H1 (cell line): ENCODE results near the gene GPR35. TPM values are rescaled to one million over a fixed set of nuclear protein-coding genes. Genes with fewer than 3 reads are reported as not detected.

Experiments used
- CTCF ChIA-PET: fragments of 300-600 bp; sonication (Branson Sonifier 250); formaldehyde crosslinking; loops from one replicate; lab custom pipeline; 2021; ENCODE audit not compliant: partially characterized antibody; lab: Charles Lee
- POLR2A ChIA-PET: fragments of 300-600 bp; sonication (Branson Sonifier 250); formaldehyde crosslinking; loops from one replicate; lab custom pipeline; 2021; ENCODE audit warnings: inconsistent platforms; ENCODE audit not compliant: partially characterized antibody; lab: Charles Lee
- DNase-seq, 2 experiments: peaks; one replicate each; pipeline versions ENCODE4 v3.0.0 to v3.0.0-alpha.2; 2010 to 2022; ENCODE audit warnings: low spot score in 2 of 2, low read depth in 1 of 2, mixed read lengths in 1 of 2
- FAIRE-seq: peaks from 2 replicates; lab custom pipeline; 2011; peaks lifted over from hg19 to GRCh38; lab: Jason Lieb, UNC
- H2AFZ ChIP-seq: 2 replicates; pipeline ENCODE4 v1.8.1; 2012; ENCODE audit warnings: low read length, inconsistent platforms
- H2AK5ac ChIP-seq: 2 replicates; pipeline ENCODE4 v1.6.1; 2013; ENCODE audit warnings: low read depth, low read length
- H2BK120ac ChIP-seq: replicated peaks from 2 replicates; pipeline ENCODE3; 2013; ENCODE audit warnings: low read depth, low read length, inconsistent platforms
- H2BK12ac ChIP-seq: 2 replicates; pipeline ENCODE4 v1.6.1; 2013; ENCODE audit warnings: low read depth, low read length
- H2BK15ac ChIP-seq: 2 replicates; pipeline ENCODE4 v1.6.1; 2013; ENCODE audit warnings: low read length
- H2BK20ac ChIP-seq: 2 replicates; pipeline ENCODE4 v1.6.1; 2013; ENCODE audit warnings: low read length
- H2BK5ac ChIP-seq: 2 replicates; pipeline ENCODE4 v1.6.1; 2013; ENCODE audit warnings: low read depth, low read length
- H3K14ac ChIP-seq: 2 replicates; pipeline ENCODE4 v1.6.1; 2013; ENCODE audit warnings: inconsistent platforms; ENCODE audit not compliant: insufficient read length
- H3K18ac ChIP-seq: 2 replicates; pipeline ENCODE4 v1.6.1; 2013; ENCODE audit warnings: low read length; ENCODE audit errors: extremely low read depth
- H3K23ac ChIP-seq: 2 replicates; pipeline ENCODE4 v1.6.1; 2013; ENCODE audit warnings: inconsistent platforms; ENCODE audit not compliant: insufficient read length
- H3K23me2 ChIP-seq: 2 replicates; pipeline ENCODE4 v1.6.1; 2013; ENCODE audit warnings: low read depth, low read length
- H3K27ac ChIP-seq: 2 replicates; pipeline ENCODE4 v1.6.1; 2011; ENCODE audit warnings: low read depth, low read length, inconsistent platforms
- H3K27me3 ChIP-seq, 4 experiments: replicated peaks in 1 of 4; 1 replicate in 1 of 4; 2 replicates in 3 of 4; pipeline versions ENCODE4 v1.6.1 to v1.8.1; 2011 to 2013; ENCODE audit warnings: low read length in 3 of 4, mild to moderate bottlenecking in 3 of 4, inconsistent platforms in 2 of 4, mixed read lengths in 2 of 4, moderate library complexity in 1 of 4; ENCODE audit not compliant: control insufficient read depth in 3 of 4, insufficient read depth in 3 of 4; ENCODE audit errors: extremely low read depth in 1 of 4
- H3K36me3 ChIP-seq, 4 experiments: 2 replicates each; pipeline versions ENCODE4 v1.6.1 to v1.8.1; 2011 to 2013; ENCODE audit warnings: mild to moderate bottlenecking in 4 of 4, low read length in 3 of 4, moderate library complexity in 2 of 4, control low read depth in 1 of 4, inconsistent platforms in 1 of 4; ENCODE audit not compliant: insufficient read depth in 4 of 4, control insufficient read depth in 2 of 4
- H3K4ac ChIP-seq: replicated peaks from 2 replicates; pipeline ENCODE3; 2013; ENCODE audit warnings: low read length, low read depth, mixed read lengths, inconsistent platforms; ENCODE audit not compliant: insufficient read length
- H3K4me1 ChIP-seq, 4 experiments: replicated peaks in 1 of 4; 1 replicate in 1 of 4; 2 replicates in 3 of 4; pipeline versions ENCODE4 v1.6.1 to v1.8.1; 2011 to 2013; ENCODE audit warnings: low read length in 3 of 4, inconsistent platforms in 2 of 4, mixed read lengths in 1 of 4; ENCODE audit not compliant: insufficient read depth in 4 of 4, control insufficient read depth in 3 of 4
- H3K4me2 ChIP-seq, 2 experiments: 2 replicates each; pipeline versions ENCODE4 v1.6.1 to v1.8.1; 2011 to 2013; ENCODE audit warnings: low read depth in 2 of 2, low read length in 2 of 2, control low read depth in 1 of 2, inconsistent platforms in 1 of 2, mild to moderate bottlenecking in 1 of 2; ENCODE audit not compliant: insufficient read depth in 1 of 2
- H3K4me3 ChIP-seq, 4 experiments: fragments of 200-600, 300-600 bp in 1 of 4; sonication (generic), shearing (Covaris generic), sonication (Bioruptor Twin) in 1 of 4; 2 replicates each; pipeline versions ENCODE4 v1.5.1 to v1.8.1; 2011 to 2016; ENCODE audit warnings: low read length in 4 of 4, low read depth in 3 of 4, control low read depth in 2 of 4, inconsistent platforms in 2 of 4, mild to moderate bottlenecking in 2 of 4, mixed read lengths in 1 of 4, moderate library complexity in 1 of 4; ENCODE audit not compliant: insufficient read depth in 2 of 4; ENCODE audit errors: extremely low read depth in 1 of 4
- H3K56ac ChIP-seq: replicated peaks from 2 replicates; pipeline ENCODE3; 2013; ENCODE audit warnings: low read depth, mild to moderate bottlenecking, mixed read lengths, low read length, inconsistent platforms; ENCODE audit not compliant: insufficient read length
- H3K79me1 ChIP-seq: 2 replicates; pipeline ENCODE4 v1.6.1; 2013; ENCODE audit warnings: low read depth, low read length, control low read depth
- H3K79me2 ChIP-seq, 2 experiments: 2 replicates each; pipeline versions ENCODE4 v1.6.1 to v1.8.1; 2012 to 2013; ENCODE audit warnings: low read length in 2 of 2, mild to moderate bottlenecking in 2 of 2, inconsistent platforms in 1 of 2; ENCODE audit not compliant: insufficient read depth in 2 of 2, control insufficient read depth in 1 of 2
- H3K9ac ChIP-seq, 4 experiments: replicated peaks in 1 of 4; 1 replicate in 1 of 4; 2 replicates in 3 of 4; pipeline versions ENCODE4 v1.6.1 to v1.8.1; 2011 to 2013; ENCODE audit warnings: low read depth in 3 of 4, low read length in 3 of 4, control low read depth in 2 of 4, mild to moderate bottlenecking in 2 of 4, moderate library complexity in 2 of 4, inconsistent platforms in 1 of 4; ENCODE audit errors: extremely low read depth in 1 of 4
- H3K9me3 ChIP-seq, 2 experiments: 2 replicates each; pipeline versions ENCODE4 v1.6.1 to v1.8.1; 2012 to 2013; ENCODE audit warnings: mild to moderate bottlenecking in 2 of 2, moderate library complexity in 2 of 2, control low read depth in 1 of 2, inconsistent platforms in 1 of 2, low read depth in 1 of 2, low read length in 1 of 2, mixed read lengths in 1 of 2; ENCODE audit not compliant: insufficient read depth in 2 of 2
- H4K20me1 ChIP-seq, 2 experiments: replicated peaks in 1 of 2; 2 replicates each; pipeline versions ENCODE3 to v1.8.1; 2011 to 2013; ENCODE audit warnings: inconsistent platforms in 2 of 2, low read length in 2 of 2, mild to moderate bottlenecking in 1 of 2; ENCODE audit not compliant: insufficient read depth in 2 of 2, control insufficient read depth in 1 of 2
- H4K5ac ChIP-seq: 2 replicates; pipeline ENCODE4 v1.6.1; 2013; ENCODE audit warnings: low read length, low read depth, mixed read lengths, inconsistent platforms; ENCODE audit not compliant: insufficient read length
- H4K8ac ChIP-seq: 2 replicates; pipeline ENCODE4 v1.8.0; 2013; ENCODE audit warnings: mild to moderate bottlenecking, moderate library complexity, low read length, inconsistent platforms; ENCODE audit not compliant: insufficient read depth; ENCODE audit errors: extremely low read depth
- H4K91ac ChIP-seq: replicated peaks from 2 replicates; pipeline ENCODE3; 2013; ENCODE audit warnings: low read length, mixed read lengths, inconsistent platforms; ENCODE audit not compliant: insufficient read length
- TCF12 ChIP-seq: IDR thresholded peaks from 2 replicates; pipeline ENCODE4 v1.6.1; 2011; ENCODE audit warnings: low read depth, mild to moderate bottlenecking, low read length
- WGBS, 2 experiments: shearing (Covaris generic) in 1 of 2; methylation state at CpG; one replicate each; pipeline versions ENCODE4 v1.1.6 to v1.1.7; 2013 to 2015; ENCODE audit warnings: low lambda C conversion rate in 2 of 2, mixed read lengths in 2 of 2, inconsistent platforms in 1 of 2, low coverage in 1 of 2, missing lambda C conversion rate in 1 of 2; ENCODE audit not compliant: insufficient replicate concordance in 2 of 2, insufficient coverage in 1 of 2, insufficient read length in 1 of 2; ENCODE audit errors: extremely low coverage in 1 of 2, missing lambda C conversion rate in 1 of 2; 5-methylcytosine and 5-hydroxymethylcytosine counted together
- polyA plus RNA-seq, 7 experiments: library from polyadenylated mRNA; depleted of rRNA in 3 of 7; stranded (reverse) in 5 of 7; unstranded in 2 of 7; fragments of >200 nt in 5 of 7; fragments of 200-250 nt in 2 of 7; gene quantifications; 1 replicate in 5 of 7; 2 replicates in 1 of 7; 4 replicates in 1 of 7; pipeline versions ENCODE4 v1.2.1 to v1.2.3, GENCODE V29; 2011 to 2013; ENCODE audit warnings: missing spikeins in 2 of 7, mixed read lengths in 2 of 7
- total RNA-seq: library from RNA; stranded (reverse); fragmentation: NEBNext Ultra II Directional; extraction: Animal tissue kit (Norgen Biotek cat#: 25700); gene quantifications from 2 replicates; pipeline ENCODE4 v1.2.1, GENCODE V29; 2021

GPR35 gene
- total and polyA plus RNA-seq, 2 of the 8 experiments (the other 6 are each of a cell fraction or from before 2014, with no cell fraction given): 0.47 TPM; not detected in 1

DNA sequence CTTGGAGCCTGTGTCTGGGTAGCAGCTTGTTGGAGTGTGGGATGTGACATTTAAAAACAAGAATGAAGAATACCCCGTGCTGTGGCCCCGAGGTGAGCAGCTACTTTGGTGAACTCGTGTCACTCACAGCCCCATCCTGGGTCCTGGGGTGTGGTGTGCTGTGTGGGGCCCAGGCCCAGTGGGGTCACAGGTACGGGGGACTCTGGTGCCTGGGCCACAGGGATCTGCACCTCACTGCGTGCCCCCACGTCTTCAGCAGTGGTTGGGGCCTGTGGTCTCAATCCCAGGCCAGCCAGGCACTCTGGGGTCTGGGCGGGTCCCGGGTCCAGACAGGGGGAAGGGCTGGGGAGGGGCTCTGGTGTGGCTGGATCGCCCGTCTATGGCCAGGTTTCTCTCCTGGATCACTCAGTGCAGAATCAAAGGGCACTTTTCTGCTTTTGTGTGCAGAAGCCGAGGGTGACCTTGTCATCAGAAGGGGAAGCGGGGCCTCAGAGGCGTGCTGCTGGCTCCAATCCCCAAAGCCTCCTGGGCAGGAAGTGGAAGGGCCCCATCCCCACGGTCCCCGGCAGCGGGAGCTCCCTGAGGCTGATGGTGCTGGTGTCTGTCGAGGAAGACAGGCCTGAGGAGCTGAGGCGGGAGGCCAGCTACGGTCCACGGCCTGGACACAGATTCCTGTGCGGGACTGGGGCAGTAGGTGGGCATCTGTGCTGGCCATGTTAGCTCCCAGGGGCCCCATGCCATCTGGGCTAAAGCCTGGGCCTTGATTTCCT lies 1.4 kb downstream of the GPR35 start:
- H3K23ac ChIP-seq: no peak overlapping the region
- H2BK20ac ChIP-seq: no peak overlapping the region
- H3K4me2 ChIP-seq: no peak overlapping the region
- no peak overlapping the region for H2AFZ ChIP-seq
- no peaks in the 10 kb centered on the region for H3K27me3 ChIP-seq
- no peaks in the 10 kb centered on the region for H3K79me1 ChIP-seq
- H3K14ac ChIP-seq: no peak overlapping the region
- DNase-seq (no peak), FAIRE-seq (no peak)
- H3K18ac ChIP-seq: no peak overlapping the region
- no peak overlapping the region for H4K91ac ChIP-seq
- no peaks in the 10 kb centered on the region for H3K36me3 ChIP-seq
- CTCF ChIA-PET: interaction anchor here (0.9 to 1.9 kb wide), 3 partner anchors 10 to 15 kb away, joined by 3 to 5 read pairs (median 4); no protein-coding TSS in a partner anchor
- H2BK12ac ChIP-seq: no peak overlapping the region
- H3K4me3 ChIP-seq: no peak overlapping the region
- 88% methylated on average over 17 of the region's 21 CpGs; no CpG with 5 or more reads in 1 of the 2 experiments for WGBS, 2 experiments
- H3K9me3 ChIP-seq: peaks cover 2 to 20% of the 10 kb centered on the region in 2 experiments; a peak in 2 of 4 replicates
- H4K20me1 ChIP-seq: no peaks in the 10 kb centered on the region
- POLR2A ChIA-PET: no interaction called here
- no peak overlapping the region for H4K5ac ChIP-seq
- H3K4me1 ChIP-seq: peaks cover 0 to 3% (median 1%) of the 10 kb centered on the region in 4 experiments; a peak in 3 of 7 replicates
- H4K8ac ChIP-seq: no peak overlapping the region; the same call in 1 of the 2 replicates
- H2AK5ac ChIP-seq: no peak overlapping the region
- H3K9ac ChIP-seq: no peak overlapping the region
- H2BK15ac ChIP-seq: no peak overlapping the region
- TF ChIP-seq TCF12: no peak
- TF ChIP-seq, all 59 proteins: peak for 0
- Histone ChIP-seq H2BK120ac (no peak overlapping the region), H3K79me2 (no peaks in the 10 kb centered on the region), H3K56ac (no peak overlapping the region), H3K4ac (no peak overlapping the region), H3K23me2 (no peaks in the 10 kb centered on the region), H2BK5ac (no peak overlapping the region), H3K27ac (no peak overlapping the region)
